ENCODE measurements around the gene CSF1.

CSF1 gene

DNA sequence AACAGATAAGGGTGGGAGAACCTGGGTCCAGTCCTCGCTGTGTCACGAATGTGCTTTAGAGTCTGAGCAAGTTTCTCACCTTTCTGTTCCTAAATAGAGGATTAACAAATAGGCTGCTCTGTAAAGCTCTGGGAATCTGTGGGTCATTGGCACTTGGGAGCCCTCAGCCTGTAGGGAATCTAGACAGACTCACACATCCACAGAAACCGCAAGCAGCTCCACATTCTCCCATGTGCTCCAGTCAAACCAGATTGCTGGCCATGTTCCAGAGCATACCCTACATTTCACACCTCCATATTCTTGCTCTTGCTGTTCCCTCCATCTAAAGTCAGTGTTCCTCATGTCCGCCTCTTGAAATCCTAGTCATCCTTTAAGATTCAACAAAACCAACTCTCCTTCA, 66.1 kb downstream of the CSF1 start:
- no peak for DNase-seq (ENCODE audit: low read depth in 2 of 2, low spot score in 1 of 2)

- DNase-seq (ENCODE audit: low read depth in 2 of 2, low spot score in 1 of 2): no peak
Observed at GRCh38 chr1:109977225-109977624, 66.6 kb downstream of the CSF1 start.

DNA sequence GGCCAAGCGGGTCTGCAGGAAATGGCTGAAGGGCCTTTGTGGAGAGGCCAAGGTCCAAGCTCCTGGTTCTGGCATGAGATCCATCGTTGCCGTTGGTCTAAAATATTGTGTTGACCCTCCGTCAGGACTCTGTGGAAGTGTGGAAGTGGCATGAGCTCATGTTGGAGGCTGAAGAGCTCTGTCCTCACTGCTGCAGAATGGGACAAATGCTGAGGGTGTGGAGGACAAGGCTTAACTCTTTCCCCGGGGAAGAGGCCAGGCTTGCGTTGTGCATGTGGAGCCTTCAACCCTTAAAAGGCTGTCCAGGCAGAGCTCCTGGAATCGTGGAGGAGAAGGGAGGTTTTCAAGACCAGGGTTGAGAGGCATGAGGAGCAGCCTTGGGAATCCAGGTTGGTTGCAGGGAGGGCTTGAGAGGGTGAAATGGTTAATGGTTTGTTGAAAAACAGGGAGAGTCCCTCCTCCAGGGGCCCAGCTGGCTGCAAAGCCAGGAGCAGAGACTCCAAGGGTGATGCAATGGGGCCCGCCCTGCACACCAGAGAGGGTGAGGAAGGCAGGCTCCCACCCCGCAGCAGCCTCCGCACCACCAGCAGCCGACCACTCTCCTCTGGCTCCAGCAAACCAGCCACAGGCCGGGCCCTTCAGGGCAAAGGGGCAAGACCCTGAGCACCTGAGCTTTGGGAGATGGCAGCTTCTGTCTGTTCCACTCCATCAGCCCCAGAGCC, 67.2 kb downstream of the CSF1 start:
- DNase-seq (ENCODE audit: low read depth in 2 of 2, low spot score in 1 of 2): no peak

DNA sequence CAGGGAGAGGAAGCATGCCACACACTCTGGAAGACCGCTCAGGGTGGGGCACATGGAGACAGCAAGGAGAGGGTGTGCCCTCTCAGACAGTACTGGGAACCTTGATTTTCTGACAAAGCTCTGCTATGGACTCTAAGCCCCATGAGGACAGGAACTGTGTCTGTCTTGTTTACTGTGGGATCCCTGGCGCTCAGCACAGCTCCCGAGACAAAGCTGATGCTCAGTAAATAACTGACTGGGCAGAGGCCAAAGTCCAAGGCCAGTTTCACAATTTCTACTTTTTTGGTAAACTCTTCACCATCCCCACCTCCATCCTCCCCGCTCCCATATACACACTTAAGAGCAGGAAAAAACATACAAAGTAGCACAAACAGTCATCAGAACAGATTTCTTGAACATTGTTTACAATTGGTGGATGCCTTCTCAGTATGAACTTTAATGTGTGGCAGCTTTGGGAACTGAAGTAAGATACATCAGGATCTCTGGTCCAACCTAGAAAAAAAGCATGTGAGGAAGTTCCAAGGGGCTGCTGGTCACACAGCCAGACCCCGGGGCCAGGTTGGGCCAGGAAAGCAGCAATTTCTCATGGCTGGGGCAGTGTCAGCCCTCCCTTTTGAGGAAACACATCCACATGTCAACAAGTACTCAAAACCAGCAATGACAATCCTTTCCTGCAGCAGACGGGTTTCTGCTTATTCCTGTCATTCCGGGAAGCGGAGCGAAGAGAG, 68.3 kb downstream of the CSF1 start:
- no peak for DNase-seq (ENCODE audit: low read depth in 2 of 2, low spot score in 1 of 2)

GRCh38 chr1:109979489-109980091, 68.9 kb downstream of the CSF1 start:
- no peak for DNase-seq (ENCODE audit: low read depth in 2 of 2, low spot score in 1 of 2)

All from stimulated activated CD8-positive, alpha-beta memory T cell treated with anti-CD3 and anti-CD28 coated beads, Interleukin-4, amount 100 ng/mL, for 1 hour (primary cell).